ENCODE data around the gene EDIL3. TPM values are rescaled to one million over a fixed set of nuclear protein-coding genes. Genes with fewer than 3 reads are reported as not detected.

Gene EDIL3
- total RNA-seq, 4 donors from 2014 or later, result 9.4 to 21.5 (median 17.5) TPM

DNA sequence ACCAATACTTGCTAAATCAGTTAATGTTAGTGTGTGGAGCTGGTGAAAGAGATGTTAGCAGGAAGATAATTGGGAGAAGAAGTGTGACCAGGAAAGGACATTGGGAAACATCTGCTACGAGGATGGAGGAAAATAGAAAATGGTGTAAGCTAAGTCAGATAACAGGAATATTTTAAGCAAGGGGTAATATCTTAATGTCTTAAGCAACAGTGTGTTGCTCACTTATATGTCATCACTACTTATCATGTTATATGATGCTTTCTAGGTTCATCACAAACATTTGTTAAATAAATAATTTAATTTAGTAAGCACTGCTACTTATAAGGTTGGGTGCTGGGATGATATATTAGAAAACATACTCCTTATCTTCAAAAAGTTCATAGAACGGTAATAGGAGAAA is 326.1 kb downstream of the EDIL3 start:
- H3K9me3 ChIP-seq, result no peaks in the 10 kb centered on the region
- H3K27me3 ChIP-seq, result no peaks in the 10 kb centered on the region
- no peak for DNase-seq (ENCODE audit: low spot score in 2 of 2)
- H3K4me3 ChIP-seq, result no peak overlapping the region
- TF ChIP-seq POLR2AphosphoS5 (IDR thresholded peaks at IDR 0.05), result no peak
- TF ChIP-seq EP300 (IDR thresholded peaks at IDR 0.05), result no peak
- TF ChIP-seq, protein P1, sequence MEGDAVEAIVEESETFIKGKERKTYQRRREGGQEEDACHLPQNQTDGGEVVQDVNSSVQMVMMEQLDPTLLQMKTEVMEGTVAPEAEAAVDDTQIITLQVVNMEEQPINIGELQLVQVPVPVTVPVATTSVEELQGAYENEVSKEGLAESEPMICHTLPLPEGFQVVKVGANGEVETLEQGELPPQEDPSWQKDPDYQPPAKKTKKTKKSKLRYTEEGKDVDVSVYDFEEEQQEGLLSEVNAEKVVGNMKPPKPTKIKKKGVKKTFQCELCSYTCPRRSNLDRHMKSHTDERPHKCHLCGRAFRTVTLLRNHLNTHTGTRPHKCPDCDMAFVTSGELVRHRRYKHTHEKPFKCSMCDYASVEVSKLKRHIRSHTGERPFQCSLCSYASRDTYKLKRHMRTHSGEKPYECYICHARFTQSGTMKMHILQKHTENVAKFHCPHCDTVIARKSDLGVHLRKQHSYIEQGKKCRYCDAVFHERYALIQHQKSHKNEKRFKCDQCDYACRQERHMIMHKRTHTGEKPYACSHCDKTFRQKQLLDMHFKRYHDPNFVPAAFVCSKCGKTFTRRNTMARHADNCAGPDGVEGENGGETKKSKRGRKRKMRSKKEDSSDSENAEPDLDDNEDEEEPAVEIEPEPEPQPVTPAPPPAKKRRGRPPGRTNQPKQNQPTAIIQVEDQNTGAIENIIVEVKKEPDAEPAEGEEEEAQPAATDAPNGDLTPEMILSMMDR (IDR thresholded peaks at IDR 0.05), result no peak
- TF ChIP-seq POLR2A (IDR thresholded peaks at IDR 0.05), result no peak
- no peak overlapping the region for H3K27ac ChIP-seq
- 86% methylated on average over 2 of the region's 2 CpGs for WGBS
- no peaks in the 10 kb centered on the region for H3K36me3 ChIP-seq
- H3K4me1 ChIP-seq, result no peaks in the 10 kb centered on the region

DNA sequence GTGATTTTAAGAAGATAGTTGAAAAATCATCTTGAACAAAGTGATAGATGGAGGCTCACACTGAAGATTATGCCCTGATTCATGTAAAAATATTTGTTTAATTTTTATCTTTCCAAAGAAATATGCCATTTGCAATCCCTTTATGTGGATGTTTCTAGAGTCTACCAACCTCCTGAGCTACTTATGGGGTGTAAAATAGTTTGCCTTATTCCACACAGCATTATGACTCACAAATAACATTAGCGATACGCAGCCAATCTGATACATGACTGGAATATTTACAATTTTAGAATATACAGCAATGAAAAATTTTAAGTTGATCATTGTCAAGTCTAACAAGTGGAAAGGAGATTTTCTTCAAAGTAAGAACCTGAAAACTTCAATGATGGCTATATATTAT is 327.5 kb downstream of the EDIL3 start:
- H3K27me3 ChIP-seq, result no peaks in the 10 kb centered on the region
- no peaks in the 10 kb centered on the region for H3K9me3 ChIP-seq
- H3K4me3 ChIP-seq, result no peak overlapping the region
- WGBS, result 99% methylated on average over 2 of the region's 2 CpGs
- TF ChIP-seq, protein P1 (IDR thresholded peaks at IDR 0.05), result no peak
- TF ChIP-seq POLR2AphosphoS5 (IDR thresholded peaks at IDR 0.05) (no peak), EP300 (IDR thresholded peaks at IDR 0.05) (no peak), POLR2A (IDR thresholded peaks at IDR 0.05) (no peak)
- H3K4me1 ChIP-seq, result no peaks in the 10 kb centered on the region
- H3K27ac ChIP-seq, result no peak overlapping the region
- H3K36me3 ChIP-seq, result no peaks in the 10 kb centered on the region
- DNase-seq (ENCODE audit: low spot score in 2 of 2), result no peak

DNA sequence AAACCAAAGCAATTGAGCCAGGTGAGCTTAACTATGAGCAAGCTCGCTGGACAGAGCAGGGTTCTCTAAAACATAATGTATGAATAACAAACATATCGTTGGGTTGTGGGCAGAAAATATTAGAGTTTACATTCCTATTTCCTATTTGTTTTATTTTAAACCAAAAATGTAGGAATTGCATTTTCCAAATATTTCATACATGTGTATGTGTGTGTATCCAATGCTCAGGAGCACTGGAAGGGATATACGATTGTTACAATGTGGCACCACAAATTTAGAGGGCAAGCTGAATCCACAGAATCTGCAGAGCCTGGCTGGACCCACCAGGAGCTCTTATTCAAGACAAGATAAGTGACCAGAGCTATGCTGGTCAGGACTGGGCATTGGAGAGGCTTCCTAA is 338.7 kb downstream of the EDIL3 start:
- no peak overlapping the region for H3K4me3 ChIP-seq
- TF ChIP-seq, protein P1 (IDR thresholded peaks at IDR 0.05), result no peak
- no peak for TF ChIP-seq POLR2A (IDR thresholded peaks at IDR 0.05)
- no peak for TF ChIP-seq EP300 (IDR thresholded peaks at IDR 0.05)
- no peak for TF ChIP-seq POLR2AphosphoS5 (IDR thresholded peaks at IDR 0.05)
- H3K27ac ChIP-seq, result no peak overlapping the region
- DNase-seq (ENCODE audit: low spot score in 2 of 2), result no peak
- WGBS, result 84% methylated on average over 3 of the region's 3 CpGs
- H3K4me1 ChIP-seq, result no peaks in the 10 kb centered on the region
- no peaks in the 10 kb centered on the region for H3K27me3 ChIP-seq
- H3K36me3 ChIP-seq, result no peaks in the 10 kb centered on the region
- H3K9me3 ChIP-seq, result peaks cover 4% of the 10 kb centered on the region

DNA sequence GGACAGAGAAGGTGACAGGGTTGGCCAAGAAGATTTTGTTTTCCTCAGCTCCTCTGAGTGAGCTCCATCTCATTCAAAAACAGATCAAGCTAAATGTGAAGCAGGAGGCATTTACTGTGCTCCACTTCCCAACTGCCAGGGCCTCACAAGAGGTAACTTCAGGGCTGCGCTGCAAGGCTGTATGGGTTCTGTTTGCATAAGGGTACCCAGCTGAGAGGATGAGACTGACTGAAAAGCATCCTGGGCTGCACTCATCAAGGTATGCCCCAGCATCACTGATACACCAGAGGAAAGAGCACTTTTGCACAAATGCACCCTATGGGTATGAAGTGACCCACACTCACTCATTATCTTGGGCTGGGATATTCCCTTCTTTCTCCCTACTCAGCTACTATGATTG is 347.8 kb downstream of the EDIL3 start:
- no peaks in the 10 kb centered on the region for H3K27me3 ChIP-seq
- no peak for DNase-seq (ENCODE audit: low spot score in 2 of 2)
- H3K9me3 ChIP-seq, result no peaks in the 10 kb centered on the region
- no peak overlapping the region for H3K4me3 ChIP-seq
- no peaks in the 10 kb centered on the region for H3K4me1 ChIP-seq
- WGBS, result 83% methylated on average over 1 of the region's 1 CpG
- no peaks in the 10 kb centered on the region for H3K36me3 ChIP-seq
- H3K27ac ChIP-seq, result no peak overlapping the region
- TF ChIP-seq EP300 (IDR thresholded peaks at IDR 0.05) (no peak), POLR2AphosphoS5 (IDR thresholded peaks at IDR 0.05) (no peak), POLR2A (IDR thresholded peaks at IDR 0.05) (no peak)
- TF ChIP-seq, protein P1 (IDR thresholded peaks at IDR 0.05), result no peak

DNA sequence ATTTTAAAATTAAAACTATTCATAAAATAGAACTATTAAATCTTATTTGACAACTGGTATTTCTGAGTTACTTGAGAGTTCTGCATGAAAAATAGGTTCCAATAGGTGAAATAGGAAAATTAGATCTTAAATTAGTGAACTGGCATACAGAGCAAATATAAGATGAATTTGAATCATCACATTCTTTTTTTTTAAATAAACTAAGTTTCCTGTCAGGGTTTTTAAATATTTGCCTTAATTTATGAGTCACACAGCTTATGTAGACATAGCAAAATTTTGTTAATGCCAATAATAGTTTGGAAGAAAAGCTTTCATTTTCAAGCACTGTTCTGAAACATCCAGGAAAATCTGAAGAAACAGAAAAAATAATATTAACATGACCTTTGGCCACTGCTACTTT is 352.4 kb downstream of the EDIL3 start:
- no peak for DNase-seq (ENCODE audit: low spot score in 2 of 2)
- H3K4me1 ChIP-seq, result no peaks in the 10 kb centered on the region
- TF ChIP-seq POLR2AphosphoS5 (IDR thresholded peaks at IDR 0.05), result no peak
- TF ChIP-seq, protein P1 (IDR thresholded peaks at IDR 0.05), result no peak
- TF ChIP-seq POLR2A (IDR thresholded peaks at IDR 0.05), result no peak
- TF ChIP-seq EP300 (IDR thresholded peaks at IDR 0.05), result no peak

More for the DNA sequence above, 352.4 kb downstream of the EDIL3 start:
- Histone ChIP-seq H3K27me3 (no peaks in the 10 kb centered on the region), H3K9me3 (no peaks in the 10 kb centered on the region), H3K4me3 (no peak overlapping the region), H3K27ac (no peak overlapping the region), H3K36me3 (no peaks in the 10 kb centered on the region)

Data from suprapubic skin (tissue), 4 donors.